ENCODE data around the gene DAPK3.
"Not testable (repeated sequence)": the region's sequence is repeated elsewhere in the genome, so short reads cannot be mapped to it uniquely, and the experiment has no call there.

The DAPK3 gene
- 37.9 to 59.2 (median 53.5) reads per million in 4 experiments for total RNA-seq

- DNase-seq, result peak; percentile 84
These were observed at the start of gene DAPK3 for GRCh38 chr19:3970808-3971598. TSS of gene DAPK3 (minus strand) at chr19:3971099. CDS start at chr19:3969735, 1,364 bp downstream.

DNA sequence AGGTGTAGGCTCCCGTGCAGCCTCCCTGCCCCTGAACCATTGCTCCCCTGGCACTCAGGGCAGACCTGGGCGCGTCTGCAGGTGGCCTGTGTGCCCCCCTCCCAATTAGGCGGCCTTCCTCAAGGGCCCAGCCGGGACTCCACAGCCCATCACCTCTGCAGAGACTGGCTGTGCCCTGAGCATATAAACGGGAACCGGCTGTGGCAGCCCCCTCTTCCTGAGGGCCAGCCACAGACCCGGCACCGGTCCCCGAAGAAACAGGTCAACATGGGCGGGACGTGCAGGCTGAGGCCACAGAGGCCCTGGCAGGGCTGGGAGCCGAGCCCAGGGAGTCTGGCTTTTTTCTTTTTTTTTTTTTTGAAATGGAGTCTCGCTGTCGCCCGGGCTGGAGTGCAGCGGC, 48.7 kb upstream of the DAPK3 start:
- no peak for DNase-seq

DNA sequence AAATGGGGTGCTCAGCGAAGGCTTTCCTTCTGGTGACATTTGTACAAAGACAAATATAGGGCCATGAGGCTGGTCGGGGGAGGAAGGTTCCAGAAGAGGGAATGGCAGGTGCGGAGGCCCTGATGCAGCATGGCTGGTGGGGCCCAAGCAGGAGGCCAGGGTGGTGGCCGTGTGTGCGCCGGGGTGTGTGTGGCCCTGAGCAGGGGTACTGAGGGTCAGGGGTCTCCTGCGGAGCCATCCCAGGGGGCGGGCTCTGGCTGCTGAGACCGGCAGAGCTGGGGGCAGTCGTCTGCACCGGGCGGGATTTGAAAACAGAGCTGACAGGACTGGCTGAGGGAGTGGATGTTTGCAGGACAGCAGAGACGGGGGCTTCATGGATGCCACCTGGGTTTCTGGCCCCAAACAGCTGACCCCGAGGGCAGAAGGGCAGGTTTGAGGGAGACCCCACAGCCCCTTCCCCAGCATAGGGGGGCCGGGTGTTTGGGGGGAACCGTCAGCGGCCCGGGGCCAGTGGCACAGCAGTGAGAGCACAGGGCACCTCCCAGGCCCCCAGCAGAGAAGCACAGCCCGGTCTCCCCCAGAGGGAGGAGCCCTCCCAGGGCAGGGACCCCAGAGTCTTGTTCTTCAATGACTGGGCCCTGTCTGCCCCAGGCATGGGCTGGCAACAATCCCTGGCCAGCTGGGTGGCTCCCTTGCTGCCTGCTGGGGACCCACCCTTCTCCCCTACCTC, 48.0 kb upstream of the DAPK3 start:
- DNase-seq, result no peak

GRCh38 chr19:4018140-4018613, 47.3 kb upstream of the DAPK3 start:
- DNase-seq, result no peak

DNA sequence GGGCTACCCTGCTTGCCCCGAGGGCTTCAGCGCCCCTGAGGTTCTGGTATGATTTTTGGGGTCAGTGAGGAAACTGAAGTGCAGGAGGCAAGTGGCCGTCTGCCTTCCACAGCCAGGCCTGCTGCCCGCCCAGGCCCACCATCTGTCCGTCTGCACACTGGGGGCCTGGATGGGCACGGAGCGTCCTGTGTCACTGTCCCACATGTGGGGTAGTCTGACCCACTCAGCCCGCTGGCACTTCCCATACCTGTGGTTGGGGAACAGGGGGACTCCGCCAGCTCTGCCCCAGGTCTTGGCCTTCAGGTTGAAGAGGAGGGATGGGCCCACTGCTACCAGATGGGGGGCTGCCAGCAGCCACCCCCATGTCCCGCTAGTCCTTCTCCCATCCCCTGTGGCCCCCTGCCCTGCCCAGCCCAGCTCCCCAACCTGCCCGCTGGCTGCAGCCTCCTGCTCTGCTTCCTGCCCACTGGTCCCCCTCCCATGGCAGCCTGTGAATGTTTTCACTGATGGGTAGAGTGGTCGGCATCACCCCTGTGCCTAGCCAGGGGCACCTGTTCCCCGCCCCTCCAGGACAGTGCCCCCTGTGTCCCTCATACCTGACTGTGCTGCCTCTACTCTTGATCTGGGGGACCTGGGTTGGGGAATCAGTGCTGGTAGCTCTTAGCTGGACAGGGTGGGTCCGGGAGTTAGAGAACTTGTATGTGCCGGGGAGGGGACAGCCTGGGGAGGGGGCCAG, 46.2 kb upstream of the DAPK3 start:
- no peak for DNase-seq

GRCh38 chr19:4016486-4016885, 45.6 kb upstream of the DAPK3 start:
- no peak for DNase-seq

DNA sequence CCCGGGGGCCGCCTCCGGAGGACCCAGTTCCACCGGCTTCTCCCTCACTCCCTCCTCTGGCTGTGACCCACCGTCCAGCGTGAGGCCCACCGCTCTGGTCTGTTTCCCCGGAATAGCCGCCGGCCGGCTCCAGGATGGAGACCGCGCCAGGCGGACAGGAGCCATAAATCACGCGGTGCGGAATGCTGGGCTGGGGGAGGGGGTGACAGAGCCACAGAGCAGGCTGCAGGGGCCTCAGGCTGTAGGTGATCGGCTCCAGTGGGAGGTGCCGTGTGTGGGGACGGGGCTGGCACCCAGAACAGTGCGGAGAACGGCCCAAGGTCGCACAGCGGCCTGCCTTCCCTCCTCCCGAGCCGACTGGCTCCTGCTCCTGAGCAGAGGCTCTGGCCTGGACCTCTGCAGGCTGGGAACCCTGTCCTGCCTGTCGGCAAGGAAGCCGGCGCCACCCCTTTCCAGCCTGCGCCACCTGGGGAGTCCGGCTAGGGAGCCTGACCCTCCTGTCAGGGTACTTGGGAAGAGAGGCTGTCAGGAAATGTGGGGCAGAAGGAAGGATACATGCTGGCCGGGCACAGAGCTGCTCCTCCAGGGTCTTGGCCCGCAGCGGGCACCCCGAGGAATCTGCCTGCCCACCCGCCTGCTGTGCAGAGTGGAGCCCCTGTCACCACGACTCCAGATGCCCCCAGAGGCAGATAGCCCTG, 45.0 kb upstream of the DAPK3 start:
- DNase-seq, result no peak

GRCh38 chr19:4014541-4015491, 43.9 kb upstream of the DAPK3 start:
- DNase-seq, result peak; percentile 12

GRCh38 chr19:4013886-4014540, 43.1 kb upstream of the DAPK3 start:
- no peak for DNase-seq

- no peak for DNase-seq
These were observed 42.2 kb upstream of the DAPK3 start for GRCh38 chr19:4012975-4013634.

DNA sequence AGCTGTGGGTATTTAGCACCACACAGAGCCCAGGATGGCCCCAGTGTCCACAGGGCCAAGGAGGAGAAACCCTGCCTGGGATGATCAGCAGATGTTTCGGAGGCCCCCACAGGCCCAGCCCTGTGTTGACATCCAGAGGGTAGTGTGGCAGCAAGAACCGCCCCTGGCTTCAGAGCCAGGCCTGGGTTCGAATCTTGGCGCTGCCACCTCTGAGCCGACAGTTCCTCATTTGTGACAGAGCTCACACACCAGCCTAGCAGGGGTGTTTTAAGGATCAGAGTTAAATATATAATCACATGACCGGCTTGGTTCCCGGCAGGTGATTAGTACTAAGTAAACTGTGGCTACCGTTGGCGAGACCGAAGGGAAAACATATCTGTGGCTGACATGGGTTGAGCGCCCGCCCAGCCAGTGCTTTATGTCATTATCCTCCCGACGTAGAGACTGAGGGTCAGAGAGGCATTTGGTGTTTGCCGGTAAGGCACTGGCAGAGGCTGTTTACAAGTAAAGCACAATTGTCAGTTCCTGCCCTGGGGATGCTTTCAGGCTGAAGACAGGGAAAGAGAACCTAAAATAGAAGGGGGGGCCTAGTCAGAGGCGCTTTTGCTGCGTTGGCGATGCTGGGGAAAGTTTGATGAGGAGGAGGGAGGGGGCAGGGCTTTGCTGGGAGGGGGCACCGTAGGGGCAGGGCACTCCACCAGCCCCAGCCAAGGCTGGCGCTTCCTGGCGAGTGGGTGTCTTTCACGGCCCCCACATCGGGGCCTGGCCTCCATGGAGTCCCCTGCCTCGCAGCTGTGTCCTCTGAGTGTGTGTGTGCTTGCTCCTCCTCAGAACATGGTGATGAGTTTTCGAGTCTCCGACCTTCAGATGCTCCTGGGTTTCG, 41.4 kb upstream of the DAPK3 start:
- DNase-seq, result no peak

DNA sequence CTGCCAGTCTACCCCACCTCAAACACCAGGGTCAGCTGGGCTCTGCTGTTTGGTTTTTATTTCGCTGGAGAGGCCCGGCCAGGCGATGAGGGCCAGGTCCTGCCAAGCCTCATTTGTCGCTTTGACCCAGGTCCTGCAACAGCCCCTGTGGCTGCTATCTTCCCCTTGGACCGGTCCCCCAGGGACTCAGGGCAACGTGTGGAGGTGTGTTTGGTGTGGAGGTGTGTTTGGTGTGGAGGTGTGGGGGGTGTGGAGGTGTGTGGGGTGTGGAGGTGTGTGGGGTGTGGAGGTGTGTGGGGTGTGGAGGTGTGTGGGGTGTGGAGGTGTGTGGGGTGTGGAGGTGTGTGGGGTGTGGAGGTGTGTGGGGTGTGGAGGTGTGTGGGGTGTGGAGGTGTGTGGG, 40.5 kb upstream of the DAPK3 start:
- DNase-seq, result not testable (repeated sequence)

GRCh38 chr19:4010808-4011110, 39.9 kb upstream of the DAPK3 start:
- DNase-seq, result no peak

DNA sequence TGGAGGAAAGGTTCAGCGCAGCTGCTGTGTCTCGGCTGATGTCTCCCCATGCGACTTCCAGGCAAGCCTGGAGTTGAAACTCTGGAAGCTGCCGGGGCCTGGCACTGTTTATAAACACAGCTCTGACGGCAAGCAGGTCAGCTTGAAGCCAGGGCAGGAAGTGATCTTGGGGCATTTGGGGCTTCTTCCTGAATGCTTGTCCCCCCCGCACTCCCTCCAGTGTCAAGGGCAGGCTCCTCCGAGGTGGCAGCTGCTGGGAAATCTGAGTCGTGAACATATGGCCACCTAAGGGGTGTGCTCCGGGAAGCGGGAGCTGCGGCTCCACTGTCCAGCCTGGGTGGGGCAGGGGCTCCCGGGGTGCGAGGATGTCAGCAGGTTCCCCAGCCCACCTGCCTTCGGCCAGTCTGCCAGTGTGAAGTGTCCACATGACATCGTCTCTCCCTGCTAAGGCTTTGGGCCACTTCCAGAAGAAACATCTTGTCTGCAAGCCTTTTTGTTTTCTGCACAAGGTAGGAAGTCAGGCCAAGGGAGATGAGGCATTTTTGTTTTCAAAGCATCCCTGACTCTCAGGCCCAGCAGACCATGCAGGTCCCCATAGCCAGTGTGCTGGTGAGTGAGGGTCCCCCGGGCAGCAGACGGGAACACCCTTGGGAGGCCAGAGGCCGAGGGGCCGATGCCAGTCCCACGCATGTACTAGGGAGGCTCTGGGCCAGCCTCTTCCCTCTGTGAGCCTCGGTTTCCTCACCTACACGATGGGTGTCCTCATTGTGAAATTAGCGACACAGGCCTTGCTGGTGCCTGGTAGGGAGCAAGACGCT, 39.3 kb upstream of the DAPK3 start:
- no peak for DNase-seq

- DNase-seq, result peak; percentile 24
These were observed 37.1 kb upstream of the DAPK3 start for GRCh38 chr19:4007836-4008539.

DNA sequence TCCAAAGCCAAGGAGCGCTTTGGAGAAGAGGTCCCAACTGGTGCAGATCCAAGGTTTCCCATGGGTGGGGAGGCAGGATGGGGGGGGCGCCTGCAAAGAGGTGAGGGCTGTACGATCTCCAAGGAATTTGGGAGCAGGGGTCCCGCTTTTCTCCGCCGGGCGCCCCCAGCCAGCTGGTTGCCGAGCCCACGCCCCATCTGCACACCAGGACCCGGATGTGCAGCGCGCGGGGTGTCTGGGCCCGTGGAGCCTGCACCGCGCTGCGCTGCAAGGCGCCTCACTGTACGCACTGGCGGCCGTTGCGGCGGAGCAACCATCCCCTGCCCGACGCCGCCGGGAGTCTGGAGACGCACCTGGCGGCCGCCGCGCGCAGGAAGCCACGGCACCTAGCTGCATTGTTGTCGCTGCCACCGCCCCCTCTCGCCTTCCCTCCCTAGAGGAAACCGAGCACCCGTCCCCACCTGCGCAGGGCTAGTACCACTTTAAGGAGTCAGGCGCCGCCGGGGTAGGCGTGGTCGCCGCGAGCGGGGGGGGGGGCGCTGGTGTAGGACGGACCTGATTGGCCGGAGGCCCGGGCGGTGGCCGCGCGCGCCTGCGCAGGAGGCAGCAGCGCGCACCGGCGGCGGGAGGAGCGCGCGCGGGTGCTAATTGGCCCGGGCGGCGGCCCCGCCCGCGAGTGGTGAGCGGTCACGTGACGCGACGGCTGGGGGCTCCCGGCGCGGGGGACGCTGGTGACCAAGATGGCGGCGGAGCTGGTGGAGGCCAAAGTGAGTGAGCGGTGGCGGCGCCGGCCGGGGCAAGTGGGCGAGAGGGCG, 36.3 kb upstream of the DAPK3 start, which contains the start of gene PIAS4:
Gene PIAS4 (plus strand): TSS at position 716 of the 815 bp plus-strand sequence. CDS start 25 bp downstream, at position 741.
- DNase-seq, result peak; percentile 96

DNA sequence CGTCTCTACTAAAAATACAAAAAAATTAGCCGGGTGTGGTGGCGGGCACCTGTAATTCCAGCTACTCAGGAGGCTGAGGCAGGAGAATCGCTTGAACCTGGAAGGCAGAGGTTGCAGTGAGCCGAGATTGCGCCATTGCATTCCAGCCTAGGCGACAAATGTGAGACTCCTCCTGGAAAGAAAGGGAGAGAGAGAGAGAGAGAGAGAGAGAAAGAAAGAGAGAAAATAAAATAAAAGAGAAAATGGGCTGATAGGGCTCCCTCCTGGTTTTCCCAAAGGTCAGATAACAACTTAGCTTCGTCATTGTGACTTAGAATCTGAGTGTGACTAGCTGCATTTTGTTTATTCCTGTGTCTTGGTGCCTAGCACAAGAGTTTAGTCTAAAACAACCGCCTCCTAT, 34.5 kb upstream of the DAPK3 start:
- DNase-seq, result not testable (repeated sequence)
